HepG2 (cell line): ENCODE results near the gene PID1. TPM values are rescaled to one million over a fixed set of nuclear protein-coding genes. Genes with fewer than 3 reads are reported as not detected.

Source experiments
- ATAC-seq: fragments of 200-7000 bp; cut with Tn5 transposase; 3 replicates; pipeline ENCODE4 v1.9.1; 2020; ENCODE audit warnings: mild to moderate bottlenecking, moderate library complexity
- BruUV-seq: library from RNA; stranded (reverse); fragments of 400-500 nt; replicated peaks from 2 replicates; lab custom pipeline; 2021; lab: Mats Ljungman, UMichigan
- CTCF ChIA-PET: fragments of 300-600 bp; formaldehyde crosslinking; extraction: SDS; loops from one replicate; lab custom pipeline; 2021; ENCODE audit warnings: low total read pairs, inconsistent platforms, low intra/inter-chr PET ratio; lab: Yijun Ruan, JAX
- POLR2A ChIA-PET: fragments of 350-600 bp; sonication (Branson Sonifier 250); formaldehyde crosslinking; loops from one replicate; lab custom pipeline; 2020; ENCODE audit warnings: antibody characterized with exemption, inconsistent platforms; lab: Yijun Ruan, JAX
- DNase-seq: peaks from one replicate; pipeline ENCODE4 v3.0.0-alpha.2; 2015; ENCODE audit warnings: low spot score
- FAIRE-seq: peaks from 3 replicates; lab custom pipeline; 2011; peaks lifted over from hg19 to GRCh38; lab: Jason Lieb, UNC
- H2AFZ ChIP-seq: one replicate; pipeline ENCODE4 v1.6.1; 2011; ENCODE audit warnings: low read length, inconsistent platforms
- H3K27ac ChIP-seq: fragments of 300-600 bp; 3 replicates; pipeline ENCODE4 v1.8.0; 2011; ENCODE audit warnings: mixed run types, mild to moderate bottlenecking, mixed read lengths, low read length, inconsistent platforms; ENCODE audit not compliant: insufficient read depth; ENCODE audit errors: extremely low read length
- H3K27me3 ChIP-seq, 2 experiments: fragments of 200-600 bp in 1 of 2; 2 replicates in 1 of 2; 3 replicates in 1 of 2; pipeline versions ENCODE4 v1.6.0 to v1.8.0; 2011; ENCODE audit warnings: low read length in 2 of 2, mild to moderate bottlenecking in 2 of 2, moderate library complexity in 2 of 2, inconsistent platforms in 1 of 2; ENCODE audit not compliant: insufficient read depth in 2 of 2, control insufficient read depth in 1 of 2
- H3K36me3 ChIP-seq, 2 experiments: fragments of 200-600 bp in 1 of 2; replicated peaks in 1 of 2; 2 replicates in 1 of 2; 3 replicates in 1 of 2; pipeline versions ENCODE4 v1.5.1 to v1.8.0; 2011; ENCODE audit warnings: low read length in 2 of 2, inconsistent platforms in 1 of 2; ENCODE audit not compliant: insufficient read depth in 2 of 2, control insufficient read depth in 1 of 2
- H3K4me1 ChIP-seq: 2 replicates; pipeline ENCODE4 v1.5.1; 2012; ENCODE audit warnings: low read length, inconsistent platforms; ENCODE audit not compliant: insufficient read depth
- H3K4me2 ChIP-seq: 2 replicates; pipeline ENCODE4 v1.6.0; 2011; ENCODE audit warnings: low read depth, low read length, inconsistent platforms
- H3K4me3 ChIP-seq, 3 experiments: fragments of 200-600 bp in 1 of 3; sonication (generic), shearing (Covaris generic) in 1 of 3; replicated peaks in 1 of 3; 2 replicates each; pipeline ENCODE4 v1.5.1; 2011 to 2016; ENCODE audit warnings: low read length in 3 of 3, inconsistent platforms in 2 of 3, low read depth in 2 of 3, mild to moderate bottlenecking in 2 of 3, control low read depth in 1 of 3, mixed read lengths in 1 of 3; ENCODE audit not compliant: insufficient read depth in 1 of 3
- H3K79me2 ChIP-seq: one replicate; pipeline ENCODE4 v1.6.1; 2011; ENCODE audit warnings: low read length, inconsistent platforms; ENCODE audit not compliant: insufficient read depth
- H3K9ac ChIP-seq: 2 replicates; pipeline ENCODE4 v1.6.0; 2011; ENCODE audit warnings: mild to moderate bottlenecking, low read depth, low read length, inconsistent platforms; ENCODE audit not compliant: insufficient read depth
- H3K9me3 ChIP-seq: 2 replicates; pipeline ENCODE4 v1.5.1; 2012; ENCODE audit warnings: mild to moderate bottlenecking, low read length
- H4K20me1 ChIP-seq: 2 replicates; pipeline ENCODE4 v1.6.0; 2011; ENCODE audit warnings: inconsistent platforms, mild to moderate bottlenecking, low read length, moderate library complexity; ENCODE audit not compliant: insufficient read depth
- FIP1L1 ChIP-seq: fragments of 200-400 bp; formaldehyde crosslinking; IDR thresholded peaks from 2 replicates; pipeline ENCODE4 v1.6.1; 2018; ENCODE audit warnings: low read depth, mild to moderate bottlenecking, low read length, moderate library complexity, borderline replicate concordance; ENCODE audit not compliant: insufficient read depth
- HOXA3 ChIP-seq: sonication (generic); formaldehyde crosslinking; IDR thresholded peaks from 2 replicates; pipeline ENCODE4 v1.5.0; 2020; ENCODE audit warnings: missing genetic modification reagents
- JUND ChIP-seq: sonication (generic); formaldehyde crosslinking; IDR thresholded peaks from 2 replicates; pipeline ENCODE4 v1.8.0; 2022; ENCODE audit warnings: mild to moderate bottlenecking, missing genetic modification reagents
- MIER2 ChIP-seq: IDR thresholded peaks from 2 replicates; pipeline ENCODE4 v1.6.1; 2016; ENCODE audit warnings: missing biosample characterization, missing genetic modification reagents
- SETDB1 ChIP-seq: sonication (generic); formaldehyde crosslinking; IDR thresholded peaks from 2 replicates; pipeline ENCODE4 v1.5.1; 2020; ENCODE audit warnings: missing genetic modification reagents, mild to moderate bottlenecking, borderline replicate concordance
- ZNF205 ChIP-seq: IDR thresholded peaks from 2 replicates; pipeline ENCODE4 v1.6.1; 2018; ENCODE audit warnings: missing biosample characterization, missing genetic modification reagents
- ZNF644 ChIP-seq: IDR thresholded peaks from 2 replicates; pipeline ENCODE4 v1.6.1; 2016; ENCODE audit warnings: low read depth
- ZNF746 ChIP-seq: sonication (generic); formaldehyde crosslinking; IDR thresholded peaks from 2 replicates; pipeline ENCODE4 v1.8.0; 2022; ENCODE audit warnings: mild to moderate bottlenecking, missing genetic modification reagents
- ZNF790 ChIP-seq: sonication (generic); formaldehyde crosslinking; IDR thresholded peaks from 2 replicates; pipeline ENCODE4 v1.8.0; 2022; ENCODE audit warnings: missing genetic modification reagents, mild to moderate bottlenecking, borderline replicate concordance
- WGBS: methylation state at CpG from one replicate; pipeline ENCODE4 v1.1.6; 2017; ENCODE audit warnings: low lambda C conversion rate; 5-methylcytosine and 5-hydroxymethylcytosine counted together
- in situ Hi-C: cut with HindIII; loops from 2 replicates; pipeline ENCODE4 v1.10.0; 2017; ENCODE audit warnings: low pct_unique_long_range_greater_than_20kb; ENCODE audit not compliant: extremely low pct_ligation_motif_present
- intact Hi-C: fragments of 100-400 bp; cut with micrococcal nuclease; formaldehyde crosslinking; loops from one replicate; pipeline ENCODE4 v1.10.0; 2022; ENCODE audit not compliant: unreplicated experiment
- polyA plus RNA-seq, 8 experiments: library from polyadenylated mRNA; depleted of rRNA in 3 of 8; stranded (reverse) in 7 of 8; unstranded in 1 of 8; fragments of >200 nt; fragmentation: Illumina TruSeq in 4 of 8; extraction: Trizol in 4 of 8; gene quantifications; 2 replicates each; pipeline versions ENCODE4 v1.2.1 to v1.2.3, GENCODE V29; 2011 to 2016; ENCODE audit warnings: low read depth in 4 of 8, missing spikeins in 1 of 8, mixed read lengths in 1 of 8; ENCODE audit not compliant: insufficient read depth in 1 of 8
- total RNA-seq, 5 experiments: library from RNA; depleted of rRNA; stranded (reverse); fragments of >200 nt; fragmentation: Illumina TruSeq; extraction: Trizol; gene quantifications; 2 replicates each; pipeline ENCODE4 v1.2.3, GENCODE V29; 2016; ENCODE audit warnings: low read depth in 1 of 5
- TF ChIP-seq, protein P1 (sequence below): sonication (generic); formaldehyde crosslinking; IDR thresholded peaks from 2 replicates; pipeline ENCODE4 v1.4.0; 2020; ENCODE audit warnings: missing genetic modification reagents
- TF ChIP-seq, protein P2 (sequence below): sonication (generic); formaldehyde crosslinking; IDR thresholded peaks from 2 replicates; pipeline ENCODE4 v1.5.0; 2020; ENCODE audit warnings: mild to moderate bottlenecking, missing genetic modification reagents
- TF ChIP-seq, protein P3 (sequence below): sonication (generic); formaldehyde crosslinking; IDR thresholded peaks from 2 replicates; pipeline ENCODE4 v1.4.0; 2020; ENCODE audit warnings: missing genetic modification reagents, borderline replicate concordance

PID1 gene
- total and polyA plus RNA-seq, 2 of the 13 experiments (the other 11 are each of a cell fraction or from before 2014, with no cell fraction given) = 0.15 to 0.18 TPM

GRCh38 chr2:229027353-229028105, 243.6 kb downstream of the PID1 start:
- ATAC-seq (no peak), DNase-seq (no peak), FAIRE-seq (no peak)
- no peak for TF ChIP-seq JUND (CRISPR knock-in tag)
- intact Hi-C loops (no loop called here), in situ Hi-C loops (no loop called here)
- POLR2A ChIA-PET = no interaction called here
- Histone ChIP-seq H3K27me3 (no peaks in the 10 kb centered on the region), H2AFZ (no peak overlapping the region), H3K79me2 (no peaks in the 10 kb centered on the region), H4K20me1 (no peaks in the 10 kb centered on the region), H3K36me3 (no peaks in the 10 kb centered on the region), H3K9ac (no peak overlapping the region), H3K27ac (no peak overlapping the region), H3K4me2 (no peak overlapping the region), H3K9me3 (peaks cover 91% of the 10 kb centered on the region), H3K4me3 (no peak overlapping the region), H3K4me1 (no peaks in the 10 kb centered on the region)
- CTCF ChIA-PET = no interaction called here
- no TSS peak for BruUV-seq
- WGBS = 53% methylated on average over 12 of the region's 12 CpGs

DNA sequence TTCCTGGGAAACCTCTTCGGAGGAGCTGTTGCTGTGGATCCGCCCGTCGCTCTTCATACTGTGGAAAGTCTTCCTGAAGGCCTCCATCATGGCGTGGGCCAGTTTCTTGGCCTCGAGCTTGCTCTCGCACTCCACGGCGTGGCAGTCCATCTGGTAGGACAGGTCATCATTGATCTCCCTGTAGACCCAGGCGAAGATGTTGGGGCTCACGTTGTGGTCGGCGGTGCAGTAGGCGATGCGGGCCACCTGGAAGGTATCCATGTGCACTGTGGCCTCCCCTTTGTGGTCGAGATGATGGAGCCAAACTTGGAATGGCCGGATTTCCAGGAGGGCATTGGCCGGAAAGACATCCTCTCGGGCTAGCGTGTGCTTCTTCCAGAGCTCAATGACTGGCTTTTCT, 245.4 kb downstream of the PID1 start:
- ATAC-seq = no peak
- ChIA-PET POLR2A (no interaction called here), CTCF (no interaction called here)
- no peak overlapping the region for H3K9ac ChIP-seq
- intact Hi-C loops (no loop called here), in situ Hi-C loops (no loop called here)
- H3K27ac ChIP-seq = no peak overlapping the region
- no peaks in the 10 kb centered on the region for H3K4me1 ChIP-seq
- H3K4me3 ChIP-seq = no peak overlapping the region
- H2AFZ ChIP-seq = no peak overlapping the region
- H3K4me2 ChIP-seq = no peak overlapping the region
- no peaks in the 10 kb centered on the region for H3K36me3 ChIP-seq
- H3K9me3 ChIP-seq = peaks cover 90% of the 10 kb centered on the region
- BruUV-seq = no TSS peak
- no peaks in the 10 kb centered on the region for H3K79me2 ChIP-seq
- no peaks in the 10 kb centered on the region for H3K27me3 ChIP-seq
- 80% methylated on average over 20 of the region's 20 CpGs for WGBS
- H4K20me1 ChIP-seq = no peaks in the 10 kb centered on the region
- DNase-seq = no peak
- FAIRE-seq = no peak
- TF ChIP-seq HOXA3 (CRISPR knock-in tag) (no peak), ZNF644 (CRISPR knock-in tag) (no peak), ZNF205 (CRISPR knock-in tag) (no peak), FIP1L1 (no peak), ZNF746 (no peak), MIER2 (CRISPR knock-in tag) (no peak), SETDB1 (CRISPR knock-in tag) (no peak), ZNF790 (CRISPR knock-in tag) (no peak)
- TF ChIP-seq, protein P1, sequence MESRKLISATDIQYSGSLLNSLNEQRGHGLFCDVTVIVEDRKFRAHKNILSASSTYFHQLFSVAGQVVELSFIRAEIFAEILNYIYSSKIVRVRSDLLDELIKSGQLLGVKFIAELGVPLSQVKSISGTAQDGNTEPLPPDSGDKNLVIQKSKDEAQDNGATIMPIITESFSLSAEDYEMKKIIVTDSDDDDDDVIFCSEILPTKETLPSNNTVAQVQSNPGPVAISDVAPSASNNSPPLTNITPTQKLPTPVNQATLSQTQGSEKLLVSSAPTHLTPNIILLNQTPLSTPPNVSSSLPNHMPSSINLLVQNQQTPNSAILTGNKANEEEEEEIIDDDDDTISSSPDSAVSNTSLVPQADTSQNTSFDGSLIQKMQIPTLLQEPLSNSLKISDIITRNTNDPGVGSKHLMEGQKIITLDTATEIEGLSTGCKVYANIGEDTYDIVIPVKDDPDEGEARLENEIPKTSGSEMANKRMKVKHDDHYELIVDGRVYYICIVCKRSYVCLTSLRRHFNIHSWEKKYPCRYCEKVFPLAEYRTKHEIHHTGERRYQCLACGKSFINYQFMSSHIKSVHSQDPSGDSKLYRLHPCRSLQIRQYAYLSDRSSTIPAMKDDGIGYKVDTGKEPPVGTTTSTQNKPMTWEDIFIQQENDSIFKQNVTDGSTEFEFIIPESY = no peak
- TF ChIP-seq, protein P2, sequence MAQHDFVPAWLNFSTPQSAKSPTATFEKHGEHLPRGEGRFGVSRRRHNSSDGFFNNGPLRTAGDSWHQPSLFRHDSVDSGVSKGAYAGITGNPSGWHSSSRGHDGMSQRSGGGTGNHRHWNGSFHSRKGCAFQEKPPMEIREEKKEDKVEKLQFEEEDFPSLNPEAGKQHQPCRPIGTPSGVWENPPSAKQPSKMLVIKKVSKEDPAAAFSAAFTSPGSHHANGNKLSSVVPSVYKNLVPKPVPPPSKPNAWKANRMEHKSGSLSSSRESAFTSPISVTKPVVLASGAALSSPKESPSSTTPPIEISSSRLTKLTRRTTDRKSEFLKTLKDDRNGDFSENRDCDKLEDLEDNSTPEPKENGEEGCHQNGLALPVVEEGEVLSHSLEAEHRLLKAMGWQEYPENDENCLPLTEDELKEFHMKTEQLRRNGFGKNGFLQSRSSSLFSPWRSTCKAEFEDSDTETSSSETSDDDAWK (CRISPR knock-in tag) = no peak
- TF ChIP-seq, protein P3, sequence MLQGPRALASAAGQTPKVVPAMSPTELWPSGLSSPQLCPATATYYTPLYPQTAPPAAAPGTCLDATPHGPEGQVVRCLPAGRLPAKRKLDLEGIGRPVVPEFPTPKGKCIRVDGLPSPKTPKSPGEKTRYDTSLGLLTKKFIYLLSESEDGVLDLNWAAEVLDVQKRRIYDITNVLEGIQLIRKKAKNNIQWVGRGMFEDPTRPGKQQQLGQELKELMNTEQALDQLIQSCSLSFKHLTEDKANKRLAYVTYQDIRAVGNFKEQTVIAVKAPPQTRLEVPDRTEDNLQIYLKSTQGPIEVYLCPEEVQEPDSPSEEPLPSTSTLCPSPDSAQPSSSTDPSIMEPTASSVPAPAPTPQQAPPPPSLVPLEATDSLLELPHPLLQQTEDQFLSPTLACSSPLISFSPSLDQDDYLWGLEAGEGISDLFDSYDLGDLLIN (CRISPR knock-in tag) = no peak
